ENCODE measurements around the gene NDUFV1. TPM values are rescaled to one million over a fixed set of nuclear protein-coding genes. Genes with fewer than 3 reads are reported as not detected.

NDUFV1 gene
- total and polyA plus RNA-seq, 3 donors from 2014 or later = 187 to 369 (median 312) TPM

DNA sequence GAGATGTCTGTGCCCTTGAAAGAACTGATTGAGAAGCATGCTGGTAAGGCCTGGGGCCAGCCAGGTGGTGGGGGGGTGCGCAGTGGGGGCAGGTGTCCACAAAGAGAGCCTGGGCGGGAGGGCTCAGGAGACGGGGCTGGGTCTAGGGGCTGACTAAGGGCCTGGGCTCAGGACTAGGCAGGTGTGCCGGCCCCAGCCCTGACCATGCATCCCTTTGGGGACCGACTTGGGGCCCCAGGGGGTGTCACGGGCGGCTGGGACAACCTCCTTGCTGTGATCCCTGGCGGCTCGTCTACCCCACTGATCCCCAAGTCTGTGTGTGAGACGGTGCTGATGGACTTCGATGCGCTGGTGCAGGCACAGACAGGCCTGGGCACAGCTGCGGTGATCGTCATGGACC lies 4.4 kb downstream of the NDUFV1 start:
- Histone ChIP-seq H3K27ac (no peak overlapping the region), H3K4me3 (no peak overlapping the region), H3K9me3 (no peaks in the 10 kb centered on the region), H3K4me1 (peaks cover 10% of the 10 kb centered on the region), H3K36me3 (ENCODE audit: low read depth, missing control alignments) (no peaks in the 10 kb centered on the region), H3K27me3 (no peaks in the 10 kb centered on the region)
- 88 to 94% methylated on average over 4 to 14 of the region's 14 CpGs for WGBS, 2 donors
- TF ChIP-seq POLR2A (IDR thresholded peaks at IDR 0.05) = no peak
- TF ChIP-seq, protein P1, sequence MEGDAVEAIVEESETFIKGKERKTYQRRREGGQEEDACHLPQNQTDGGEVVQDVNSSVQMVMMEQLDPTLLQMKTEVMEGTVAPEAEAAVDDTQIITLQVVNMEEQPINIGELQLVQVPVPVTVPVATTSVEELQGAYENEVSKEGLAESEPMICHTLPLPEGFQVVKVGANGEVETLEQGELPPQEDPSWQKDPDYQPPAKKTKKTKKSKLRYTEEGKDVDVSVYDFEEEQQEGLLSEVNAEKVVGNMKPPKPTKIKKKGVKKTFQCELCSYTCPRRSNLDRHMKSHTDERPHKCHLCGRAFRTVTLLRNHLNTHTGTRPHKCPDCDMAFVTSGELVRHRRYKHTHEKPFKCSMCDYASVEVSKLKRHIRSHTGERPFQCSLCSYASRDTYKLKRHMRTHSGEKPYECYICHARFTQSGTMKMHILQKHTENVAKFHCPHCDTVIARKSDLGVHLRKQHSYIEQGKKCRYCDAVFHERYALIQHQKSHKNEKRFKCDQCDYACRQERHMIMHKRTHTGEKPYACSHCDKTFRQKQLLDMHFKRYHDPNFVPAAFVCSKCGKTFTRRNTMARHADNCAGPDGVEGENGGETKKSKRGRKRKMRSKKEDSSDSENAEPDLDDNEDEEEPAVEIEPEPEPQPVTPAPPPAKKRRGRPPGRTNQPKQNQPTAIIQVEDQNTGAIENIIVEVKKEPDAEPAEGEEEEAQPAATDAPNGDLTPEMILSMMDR (IDR thresholded peaks at IDR 0.05) = no peak
- intact Hi-C loops (cut with DNase I; ENCODE audit: low total_unique reads) = no loop called here
- no peak for DNase-seq

DNA sequence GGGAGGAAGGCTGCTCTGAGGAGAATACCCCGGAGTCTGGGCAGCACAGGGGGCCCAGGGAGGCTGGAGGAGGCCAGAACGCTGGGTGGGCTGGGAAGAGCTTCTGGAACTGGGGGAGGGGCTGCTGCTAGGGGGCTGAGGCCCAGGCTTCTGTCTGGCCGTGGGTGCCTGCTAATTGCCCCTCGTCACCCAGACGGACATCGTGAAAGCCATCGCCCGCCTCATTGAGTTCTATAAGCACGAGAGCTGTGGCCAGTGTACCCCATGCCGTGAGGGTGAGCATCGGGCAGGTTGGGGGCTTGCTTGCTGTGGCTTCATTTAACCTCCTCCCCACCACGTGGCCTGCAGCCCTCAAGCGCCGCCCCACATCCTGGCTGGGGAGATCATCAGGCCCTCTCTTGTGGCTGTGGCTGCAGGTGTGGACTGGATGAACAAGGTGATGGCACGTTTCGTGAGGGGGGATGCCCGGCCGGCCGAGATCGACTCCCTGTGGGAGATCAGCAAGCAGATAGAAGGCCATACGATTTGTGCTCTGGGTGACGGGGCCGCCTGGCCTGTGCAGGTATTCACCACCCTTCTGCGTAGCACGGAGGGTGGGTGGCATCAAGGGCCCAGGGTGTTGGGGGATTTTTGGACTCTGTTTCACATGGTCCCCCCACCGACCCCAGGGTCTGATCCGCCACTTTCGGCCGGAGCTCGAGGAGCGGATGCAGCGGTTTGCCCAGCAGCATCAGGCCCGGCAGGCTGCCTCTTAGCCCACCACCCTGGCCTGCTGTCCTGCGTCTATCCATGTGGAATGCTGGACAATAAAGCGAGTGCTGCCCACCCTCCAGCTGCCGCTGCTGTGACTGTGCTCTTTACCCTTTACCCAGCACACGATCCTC lies 5.2 kb downstream of the NDUFV1 start:
- Histone ChIP-seq H3K27ac (no peak overlapping the region), H3K4me1 (peaks cover 9% of the 10 kb centered on the region), H3K36me3 (ENCODE audit: low read depth, missing control alignments) (no peaks in the 10 kb centered on the region), H3K27me3 (no peaks in the 10 kb centered on the region), H3K9me3 (no peaks in the 10 kb centered on the region), H3K4me3 (no peak overlapping the region)
- whole genome bisulfite sequencing, 2 donors = 88 to 91% methylated on average over 24 to 36 of the region's 37 CpGs
- DNase-seq = no peak
- intact Hi-C loops (cut with DNase I; ENCODE audit: low total_unique reads) = no loop called here
- TF ChIP-seq, protein P1 (IDR thresholded peaks at IDR 0.05) = no peak
- TF ChIP-seq POLR2A (IDR thresholded peaks at IDR 0.05) = no peak

DNA sequence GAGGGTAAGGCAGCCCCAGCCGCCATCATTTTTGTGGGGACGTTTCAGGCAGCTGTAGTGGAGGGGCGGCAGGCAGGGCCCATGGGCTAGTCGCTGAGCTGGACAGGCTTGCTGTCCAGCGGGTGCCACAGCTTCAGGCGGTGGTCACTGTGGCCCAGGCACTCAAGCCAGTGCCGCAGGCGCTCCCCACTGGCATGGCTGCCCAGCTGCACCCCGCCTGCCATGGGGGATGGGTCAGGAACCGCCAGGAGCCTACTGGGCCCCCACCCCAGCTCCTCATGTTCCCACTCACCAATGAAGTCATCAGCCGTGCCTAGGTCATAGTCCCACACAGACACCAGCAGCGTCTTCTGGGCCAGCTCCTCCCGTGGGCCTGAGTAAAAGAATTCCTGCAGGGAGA lies 6.0 kb downstream of the NDUFV1 start:
- no peaks in the 10 kb centered on the region for H3K36me3 ChIP-seq (ENCODE audit: low read depth, missing control alignments)
- TF ChIP-seq, protein P1 (IDR thresholded peaks at IDR 0.05) = no peak
- no peak for TF ChIP-seq POLR2A (IDR thresholded peaks at IDR 0.05)
- intact Hi-C loops (cut with DNase I; ENCODE audit: low total_unique reads) = no loop called here

DNA sequence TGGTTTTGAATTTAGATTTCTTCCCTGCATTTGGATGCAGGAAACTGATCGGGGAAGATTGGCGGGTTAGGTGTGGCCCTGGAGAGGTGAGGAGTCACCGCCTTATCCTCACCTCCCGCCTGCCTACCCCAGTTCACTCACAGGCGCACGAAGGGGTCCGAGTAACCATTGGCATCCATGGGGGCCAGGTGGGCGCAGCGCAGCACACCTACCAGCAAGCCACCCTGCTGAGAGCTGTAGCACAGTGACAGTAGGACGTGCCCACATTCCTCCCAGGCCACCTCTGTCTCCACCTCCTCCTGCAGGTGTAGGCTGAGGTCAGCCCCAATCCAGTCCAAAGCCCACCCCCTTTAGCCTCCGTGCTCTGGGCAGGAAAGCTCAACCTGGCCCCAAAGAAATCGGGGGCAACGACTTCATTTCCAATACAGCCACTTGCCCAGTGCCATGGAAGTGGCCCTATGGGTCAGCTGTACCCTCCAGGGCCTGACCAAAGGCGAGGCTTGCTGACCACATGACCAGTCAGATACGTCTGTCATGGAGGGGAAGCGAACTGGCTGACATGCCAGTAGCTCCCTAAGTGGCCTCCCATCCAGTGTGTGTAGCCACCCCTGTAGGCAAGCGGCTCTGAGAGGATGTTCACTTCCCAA lies 6.7 kb downstream of the NDUFV1 start:
- Histone ChIP-seq H3K36me3 (ENCODE audit: low read depth, missing control alignments) (no peaks in the 10 kb centered on the region), H3K27ac (no peak overlapping the region), H3K27me3 (no peaks in the 10 kb centered on the region), H3K9me3 (no peaks in the 10 kb centered on the region), H3K4me1 (no peaks in the 10 kb centered on the region), H3K4me3 (no peak overlapping the region)
- 81 to 93% methylated on average over 16 to 17 of the region's 17 CpGs for WGBS, 2 donors
- TF ChIP-seq, protein P1 (IDR thresholded peaks at IDR 0.05) = no peak
- no peak for TF ChIP-seq POLR2A (IDR thresholded peaks at IDR 0.05)
- intact Hi-C loops (cut with DNase I; ENCODE audit: low total_unique reads) = no loop called here
- no peak for DNase-seq

More for the DNA sequence above, 6.0 kb downstream of the NDUFV1 start:
- 91 to 92% methylated on average over 9 to 13 of the region's 13 CpGs for WGBS, 2 donors
- peaks cover 3% of the 10 kb centered on the region for H3K4me1 ChIP-seq
- no peak overlapping the region for H3K27ac ChIP-seq
- no peak overlapping the region for H3K4me3 ChIP-seq
- H3K27me3 ChIP-seq = no peaks in the 10 kb centered on the region
- DNase-seq = no peak
- no peaks in the 10 kb centered on the region for H3K9me3 ChIP-seq

Data from testis (tissue), 3 donors.